Uterus (tissue), 4 donors: ENCODE measurements around the gene WWOX. TPM values are rescaled to one million over a fixed set of nuclear protein-coding genes. Genes with fewer than 3 reads are reported as not detected.

ENCODE experiments used
- DNase-seq, 2 donors: peaks; one replicate each; pipeline ENCODE4 v3.0.0-alpha.2; 2019 to 2020
- H3K27ac ChIP-seq, 2 donors: fragments of 200-600 bp; sonication (generic); 1 replicate in 1 of 2; 2 replicates in 1 of 2; pipeline ENCODE4 v1.5.1; 2016 to 2018
- H3K27me3 ChIP-seq, 2 donors: fragments of 200-600 bp; sonication (generic); one replicate each; pipeline ENCODE4 v1.5.1; 2018 to 2019; ENCODE audit warnings: control low read depth in 1 of 2
- H3K36me3 ChIP-seq, 2 donors: fragments of 200-600 bp; sonication (generic); one replicate each; pipeline ENCODE4 v1.5.1; 2019; ENCODE audit warnings: control low read depth in 1 of 2
- H3K4me1 ChIP-seq, 2 donors: fragments of 200-600 bp; sonication (generic); one replicate each; pipeline ENCODE4 v1.5.1; 2018 to 2019; ENCODE audit warnings: control low read depth in 1 of 2
- H3K4me3 ChIP-seq, 2 donors: fragments of 200-600 bp; sonication (generic); 1 replicate in 1 of 2; 2 replicates in 1 of 2; pipeline ENCODE4 v1.5.1; 2018 to 2019; ENCODE audit warnings: mild to moderate bottlenecking in 1 of 2
- H3K9me3 ChIP-seq, 2 donors: fragments of 200-600 bp; sonication (generic); one replicate each; pipeline ENCODE4 v1.5.1; 2019; ENCODE audit warnings: control low read depth in 1 of 2
- CTCF ChIP-seq, 4 experiments: fragments of 200-600 bp in 2 of 4; fragments of 450-650 bp in 2 of 4; sonication (generic) in 2 of 4; IDR thresholded peaks; one replicate each; pipeline ENCODE4 v1.5.1; 2016 to 2019; ENCODE audit warnings: antibody characterized with exemption in 4 of 4, mild to moderate bottlenecking in 2 of 4, moderate library complexity in 1 of 4
- POLR2A ChIP-seq, 2 donors: fragments of 450-650 bp; IDR thresholded peaks; one replicate each; pipeline ENCODE4 v1.6.1; 2016; ENCODE audit warnings: antibody characterized with exemption in 2 of 2, mild to moderate bottlenecking in 1 of 2, moderate library complexity in 1 of 2
- intact Hi-C: fragments of 100-400 bp; cut with DNase I; formaldehyde crosslinking; loops from one replicate; pipeline ENCODE4 v1.15.1; 2023; ENCODE audit warnings: low total_unique reads
- total RNA-seq, 4 donors: library from RNA; depleted of rRNA in 3 of 4; stranded (reverse); fragments of >200 nt in 3 of 4; gene quantifications; one replicate each; pipeline versions ENCODE4 v1.1.0 to v1.2.4, GENCODE V29; 2014 to 2023
- donor health status: DM: yes; HTN: yes; CAD: no.

Gene WWOX
- total RNA-seq, 4 donors from 2014 or later, result 34.1 to 99.9 (median 55.8) TPM

- DNase-seq, result no peak
- H3K9me3 ChIP-seq, result no peaks in the 10 kb centered on the region
- TF ChIP-seq CTCF (IDR thresholded peaks at IDR 0.05) (no peak), POLR2A (IDR thresholded peaks at IDR 0.05) (no peak)
- H3K4me3 ChIP-seq, result no peak overlapping the region
- no peaks in the 10 kb centered on the region for H3K36me3 ChIP-seq
- no peaks in the 10 kb centered on the region for H3K27me3 ChIP-seq
- no peak overlapping the region for H3K27ac ChIP-seq
- intact Hi-C loops, result no loop called here
- H3K4me1 ChIP-seq, result no peaks in the 10 kb centered on the region
Observed at GRCh38 chr16:78298986-78299385, 199.5 kb downstream of the WWOX start.

DNA sequence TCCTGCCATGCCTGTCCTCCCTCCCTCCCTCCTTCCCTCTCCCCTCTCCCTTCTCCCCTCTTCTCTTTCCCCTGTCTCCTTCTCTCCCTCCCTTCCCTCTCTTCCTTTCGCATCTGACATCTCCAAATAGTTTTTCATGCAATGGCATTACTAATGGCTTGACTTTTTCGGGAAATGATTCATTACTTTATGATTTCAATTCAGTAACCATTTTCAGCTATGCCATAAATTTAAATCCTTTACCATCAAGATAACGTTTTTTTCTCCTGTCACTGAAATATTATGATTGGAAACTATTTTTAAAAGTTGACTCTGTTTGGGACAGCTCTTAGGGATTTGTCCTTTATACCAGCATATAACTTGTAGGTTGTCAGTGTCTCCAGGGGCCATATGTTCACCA is 201.0 kb downstream of the WWOX start:
- intact Hi-C loops, result no loop called here
- DNase-seq, result no peak
- no peaks in the 10 kb centered on the region for H3K36me3 ChIP-seq
- H3K27me3 ChIP-seq, result no peaks in the 10 kb centered on the region
- H3K27ac ChIP-seq, result no peak overlapping the region
- no peak overlapping the region for H3K4me3 ChIP-seq
- TF ChIP-seq CTCF (IDR thresholded peaks at IDR 0.05), result no peak
- no peak for TF ChIP-seq POLR2A (IDR thresholded peaks at IDR 0.05)
- H3K9me3 ChIP-seq, result no peaks in the 10 kb centered on the region
- no peaks in the 10 kb centered on the region for H3K4me1 ChIP-seq

DNA sequence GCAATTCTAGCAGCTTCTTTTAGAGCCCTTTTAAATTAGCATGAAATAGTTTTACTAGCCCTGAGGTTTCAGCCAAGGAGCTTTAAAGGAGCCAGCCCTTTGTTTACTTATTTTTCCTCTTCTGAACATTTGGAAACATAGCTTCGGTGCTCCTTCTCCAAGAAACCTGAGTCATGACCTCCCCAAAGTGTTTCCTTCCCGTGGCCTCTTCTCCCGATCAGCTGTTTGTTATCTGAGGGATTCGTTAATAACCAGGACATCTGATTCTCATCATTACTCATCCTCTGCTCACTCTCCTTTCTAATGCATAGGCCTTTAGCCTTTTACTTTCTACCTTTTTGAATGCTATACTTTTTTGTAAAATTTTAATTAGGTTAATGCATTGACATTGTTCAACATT is 204.5 kb downstream of the WWOX start:
- Histone ChIP-seq H3K27me3 (no peaks in the 10 kb centered on the region), H3K36me3 (no peaks in the 10 kb centered on the region), H3K4me3 (no peak overlapping the region), H3K27ac (no peak overlapping the region), H3K4me1 (no peaks in the 10 kb centered on the region), H3K9me3 (no peaks in the 10 kb centered on the region)
- TF ChIP-seq CTCF (IDR thresholded peaks at IDR 0.05) (no peak), POLR2A (IDR thresholded peaks at IDR 0.05) (no peak)
- intact Hi-C loops, result no loop called here
- peak; percentile 32 to 41 for DNase-seq

DNA sequence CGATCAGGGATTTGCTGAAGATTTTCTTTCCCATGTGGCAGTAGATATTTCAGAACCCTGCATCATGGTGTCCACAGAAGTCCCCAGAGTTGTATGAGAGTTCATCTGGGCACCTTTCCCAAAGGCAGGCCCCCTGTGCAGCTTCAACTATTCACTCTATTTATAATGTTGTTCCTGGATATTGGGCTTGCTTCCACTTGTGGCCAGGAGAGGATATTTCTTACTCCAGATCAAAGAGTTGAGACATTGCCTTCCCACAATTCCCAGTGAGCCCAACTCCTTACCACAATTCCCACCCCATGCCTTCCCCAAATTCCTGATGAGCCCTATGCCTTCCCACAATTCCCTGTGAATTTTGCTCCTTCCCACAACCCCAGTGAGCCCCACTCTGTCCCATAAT is 206.9 kb downstream of the WWOX start:
- Histone ChIP-seq H3K9me3 (no peaks in the 10 kb centered on the region), H3K4me1 (no peaks in the 10 kb centered on the region), H3K27me3 (no peaks in the 10 kb centered on the region), H3K4me3 (no peak overlapping the region), H3K36me3 (no peaks in the 10 kb centered on the region), H3K27ac (no peak overlapping the region)
- no peak for TF ChIP-seq CTCF (IDR thresholded peaks at IDR 0.05)
- no peak for TF ChIP-seq POLR2A (IDR thresholded peaks at IDR 0.05)
- no peak for DNase-seq
- intact Hi-C loops, result no loop called here

DNA sequence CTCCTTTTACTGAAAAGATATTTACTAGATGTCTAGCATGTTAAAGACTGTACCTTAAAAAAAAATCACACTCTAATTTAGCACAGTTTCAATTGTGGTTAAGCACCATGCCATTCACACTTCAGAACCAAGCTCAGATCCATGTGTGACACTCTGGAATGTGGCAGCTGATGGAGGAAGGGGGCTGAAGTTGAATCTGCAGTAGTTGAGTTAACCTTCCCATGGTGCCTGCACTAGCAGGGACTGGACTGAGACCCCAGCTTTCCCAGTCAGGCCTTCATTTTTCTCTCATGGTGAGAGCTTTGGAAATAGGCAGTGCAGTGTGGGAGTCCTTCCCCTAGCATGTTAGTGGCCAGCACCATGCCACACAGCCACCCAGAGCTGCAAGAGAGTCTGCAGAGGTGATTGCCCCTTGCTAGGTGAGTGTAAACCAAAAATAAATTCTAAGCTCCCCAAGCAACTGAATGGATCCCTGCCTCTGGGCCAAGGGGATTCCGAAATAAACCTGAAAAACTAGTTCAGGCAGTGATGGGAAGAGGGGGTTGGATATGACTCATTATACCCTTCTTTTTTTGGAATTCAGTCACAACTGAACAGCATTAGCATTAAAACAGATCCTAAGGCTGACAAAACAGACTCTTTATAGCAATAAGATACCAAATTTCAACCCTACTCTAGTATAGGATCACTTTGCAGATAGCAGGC is 208.5 kb downstream of the WWOX start:
- TF ChIP-seq CTCF (IDR thresholded peaks at IDR 0.05), result no peak
- no peak for TF ChIP-seq POLR2A (IDR thresholded peaks at IDR 0.05)
- no peaks in the 10 kb centered on the region for H3K27me3 ChIP-seq
- H3K4me1 ChIP-seq, result no peaks in the 10 kb centered on the region
- intact Hi-C loops, result no loop called here
- H3K9me3 ChIP-seq, result no peaks in the 10 kb centered on the region
- DNase-seq, result no peak
- H3K36me3 ChIP-seq, result no peaks in the 10 kb centered on the region
- no peak overlapping the region for H3K27ac ChIP-seq
- no peak overlapping the region for H3K4me3 ChIP-seq
